MM.1S (cell line): ENCODE results near the gene EVI2A.

Experiments
- DNase-seq: peaks from one replicate; pipeline ENCODE4 v3.0.0-alpha.2; 2015
- H2AFZ ChIP-seq: fragments of 300-600 bp; sonication (generic); 2 replicates; pipeline ENCODE4 v1.6.0; 2016; ENCODE audit warnings: antibody characterized with exemption, low read length
- H3F3A ChIP-seq: fragments of 300-600 bp; sonication (generic); 2 replicates; pipeline ENCODE4 v1.6.1; 2016; ENCODE audit warnings: mild to moderate bottlenecking, antibody characterized with exemption, low read length, moderate library complexity, mixed read lengths; ENCODE audit not compliant: insufficient read depth
- H3K27ac ChIP-seq: fragments of 300-600 bp; sonication (generic); 2 replicates; pipeline ENCODE4 v1.5.1; 2016; ENCODE audit warnings: mild to moderate bottlenecking, low read length
- H3K27me3 ChIP-seq: fragments of 300-600 bp; sonication (generic); replicated peaks from 2 replicates; pipeline ENCODE4 v1.6.0; 2016; ENCODE audit warnings: low read length; ENCODE audit not compliant: insufficient read depth
- H3K36me3 ChIP-seq: fragments of 300-600 bp; sonication (generic); replicated peaks from 2 replicates; pipeline ENCODE4 v1.6.1; 2016; ENCODE audit warnings: mild to moderate bottlenecking, low read length, mixed read lengths; ENCODE audit not compliant: insufficient read depth
- H3K4me1 ChIP-seq: fragments of 300-600 bp; sonication (generic); 2 replicates; pipeline ENCODE4 v1.6.1; 2016; ENCODE audit warnings: low read length, mixed read lengths
- H3K4me2 ChIP-seq: fragments of 300-600 bp; sonication (generic); 2 replicates; pipeline ENCODE4 v1.6.0; 2016; ENCODE audit warnings: low read depth, low read length
- H3K4me3 ChIP-seq: fragments of 300-600 bp; sonication (generic); 2 replicates; pipeline ENCODE4 v1.5.1; 2016; ENCODE audit warnings: low read length, mixed read lengths
- H3K79me2 ChIP-seq: fragments of 300-600 bp; sonication (generic); 2 replicates; pipeline ENCODE4 v1.6.1; 2016; ENCODE audit warnings: mixed run types, low read length, mixed read lengths
- H3K9ac ChIP-seq: fragments of 300-600 bp; sonication (generic); 2 replicates; pipeline ENCODE4 v1.6.1; 2016; ENCODE audit warnings: low read length, mixed read lengths
- H3K9me2 ChIP-seq: fragments of 300-600 bp; sonication (generic); replicated peaks from 2 replicates; pipeline ENCODE4 v1.6.1; 2016; ENCODE audit warnings: mild to moderate bottlenecking, low read length, mixed read lengths; ENCODE audit not compliant: insufficient read depth
- H3K9me3 ChIP-seq: fragments of 300-600 bp; sonication (generic); replicated peaks from 2 replicates; pipeline ENCODE4 v1.6.1; 2016; ENCODE audit warnings: mild to moderate bottlenecking, low read length, mixed read lengths; ENCODE audit not compliant: insufficient read depth
- H4K20me1 ChIP-seq: fragments of 300-600 bp; sonication (generic); 2 replicates; pipeline ENCODE4 v1.6.1; 2016; ENCODE audit warnings: mild to moderate bottlenecking, low read length, moderate library complexity, mixed read lengths; ENCODE audit not compliant: insufficient read depth
- CTCF ChIP-seq: fragments of 300-600 bp; sonication (generic); IDR thresholded peaks from 2 replicates; pipeline ENCODE4 v1.5.1; 2016; ENCODE audit warnings: antibody characterized with exemption, low read length, mixed read lengths
- EZH2 ChIP-seq: fragments of 300-600 bp; sonication (generic); optimal IDR thresholded peaks from 2 replicates; pipeline ENCODE3; 2017; ENCODE audit warnings: low read depth, mild to moderate bottlenecking, antibody characterized with exemption, low read length, mixed read lengths
- EZH2phosphoT487 ChIP-seq: fragments of 300-600 bp; sonication (generic); IDR thresholded peaks from 2 replicates; pipeline ENCODE4 v1.6.1; 2018; ENCODE audit warnings: antibody characterized with exemption, low read length

Gene EVI2A

GRCh38 chr17:31281061-31281460 is 40.4 kb downstream of the EVI2A start:
- H3F3A ChIP-seq, result no peaks in the 10 kb centered on the region
- no peaks in the 10 kb centered on the region for H3K9me3 ChIP-seq
- H3K9ac ChIP-seq, result no peak overlapping the region
- H3K27ac ChIP-seq, result no peak overlapping the region
- no peak for DNase-seq
- H3K4me1 ChIP-seq, result no peaks in the 10 kb centered on the region
- no peak overlapping the region for H2AFZ ChIP-seq
- no peaks in the 10 kb centered on the region for H3K79me2 ChIP-seq
- TF ChIP-seq CTCF (no peak), EZH2 (no peak), EZH2phosphoT487 (no peak)
- H3K9me2 ChIP-seq, result no peaks in the 10 kb centered on the region
- no peak overlapping the region for H3K4me3 ChIP-seq
- no peak overlapping the region for H3K4me2 ChIP-seq
- H4K20me1 ChIP-seq, result no peaks in the 10 kb centered on the region
- H3K36me3 ChIP-seq, result no peaks in the 10 kb centered on the region
- H3K27me3 ChIP-seq, result no peaks in the 10 kb centered on the region

GRCh38 chr17:31279401-31279800 is 42.0 kb downstream of the EVI2A start:
- DNase-seq, result no peak
- Histone ChIP-seq H3K79me2 (no peaks in the 10 kb centered on the region), H3K4me2 (no peak overlapping the region), H3K4me3 (no peak overlapping the region), H3K4me1 (no peaks in the 10 kb centered on the region), H2AFZ (no peak overlapping the region), H3K9ac (no peak overlapping the region), H3K9me3 (no peaks in the 10 kb centered on the region), H3K36me3 (no peaks in the 10 kb centered on the region), H3K27me3 (no peaks in the 10 kb centered on the region), H3F3A (no peaks in the 10 kb centered on the region), H3K27ac (no peak overlapping the region), H3K9me2 (no peaks in the 10 kb centered on the region), H4K20me1 (no peaks in the 10 kb centered on the region)
- TF ChIP-seq EZH2phosphoT487, result no peak
- no peak for TF ChIP-seq EZH2
- no peak for TF ChIP-seq CTCF

- Histone ChIP-seq H3K4me2 (no peak overlapping the region), H3K79me2 (no peaks in the 10 kb centered on the region), H3K4me3 (no peak overlapping the region), H4K20me1 (no peaks in the 10 kb centered on the region), H3K36me3 (no peaks in the 10 kb centered on the region), H3F3A (no peaks in the 10 kb centered on the region), H3K9ac (no peak overlapping the region), H3K9me3 (no peaks in the 10 kb centered on the region), H3K4me1 (no peaks in the 10 kb centered on the region), H3K27ac (no peak overlapping the region), H2AFZ (no peak overlapping the region), H3K27me3 (no peaks in the 10 kb centered on the region), H3K9me2 (no peaks in the 10 kb centered on the region)
- no peak for TF ChIP-seq EZH2
- no peak for TF ChIP-seq CTCF
- TF ChIP-seq EZH2phosphoT487, result no peak
- no peak for DNase-seq
Measured at GRCh38 chr17:31275116-31275515, 46.3 kb downstream of the EVI2A start.
